Stomach (tissue), 9 donors: ENCODE data around the gene GRB10. TPM values are rescaled to one million over a fixed set of nuclear protein-coding genes. Genes with fewer than 3 reads are reported as not detected.

Experiments used
- DNase-seq, 2 donors: peaks; one replicate each; pipeline versions ENCODE4 v3.0.0 to v3.0.0-alpha.2; 2013 to 2019
- H3K27ac ChIP-seq, 5 donors: fragments of 200-600 bp in 4 of 5; sonication (generic) in 4 of 5; one replicate each; pipeline ENCODE4 v1.5.1; 2013 to 2019; ENCODE audit warnings: mild to moderate bottlenecking in 1 of 5, moderate library complexity in 1 of 5
- H3K27me3 ChIP-seq, 3 donors: fragments of 200-600 bp; sonication (generic); one replicate each; pipeline ENCODE4 v1.5.1; 2017 to 2019; ENCODE audit warnings: mixed run types in 1 of 3
- H3K36me3 ChIP-seq, 4 donors: fragments of 200-600 bp; sonication (generic); 1 replicate in 3 of 4; 2 replicates in 1 of 4; pipeline ENCODE4 v1.5.1; 2016 to 2019
- H3K4me1 ChIP-seq, 4 donors: fragments of 200-600 bp; sonication (generic); one replicate each; pipeline ENCODE4 v1.5.1; 2016 to 2019
- H3K4me3 ChIP-seq, 4 donors: fragments of 200-600 bp; sonication (generic) in 3 of 4; one replicate each; pipeline ENCODE4 v1.5.1; 2016 to 2019; ENCODE audit warnings: mild to moderate bottlenecking in 1 of 4
- H3K9me3 ChIP-seq, 4 donors: fragments of 200-600 bp; sonication (generic); one replicate each; pipeline ENCODE4 v1.5.1; 2016 to 2019
- CTCF ChIP-seq, 7 experiments: fragments of 450-650 bp in 4 of 7; fragments of 200-600 bp in 3 of 7; sonication (generic) in 3 of 7; IDR thresholded peaks; one replicate each; pipeline ENCODE4 v1.5.1; 2016 to 2019; ENCODE audit warnings: antibody characterized with exemption in 7 of 7, control low read depth in 2 of 7, mild to moderate bottlenecking in 1 of 7
- EP300 ChIP-seq: sonication (generic); formaldehyde crosslinking; IDR thresholded peaks from one replicate; pipeline ENCODE4 v1.6.1; 2017; ENCODE audit warnings: antibody characterized with exemption
- POLR2A ChIP-seq, 4 donors: fragments of 450-650 bp; IDR thresholded peaks; one replicate each; pipeline ENCODE4 v1.6.1; 2016; ENCODE audit warnings: antibody characterized with exemption in 4 of 4, control low read depth in 2 of 4, mild to moderate bottlenecking in 1 of 4, moderate library complexity in 1 of 4
- POLR2AphosphoS5 ChIP-seq, 3 donors: sonication (generic); formaldehyde crosslinking; IDR thresholded peaks; one replicate each; pipeline ENCODE4 v1.6.1; 2016; ENCODE audit warnings: antibody characterized with exemption in 3 of 3
- WGBS, 5 donors: extraction: QIAGEN DNeasy Blood & Tissue Kit in 3 of 5; methylation state at CpG; one replicate each; pipeline versions ENCODE4 v1.1.5 to v1.1.7; 2013 to 2018; 5-methylcytosine and 5-hydroxymethylcytosine counted together
- intact Hi-C: fragments of 100-400 bp; cut with DNase I; formaldehyde crosslinking; loops from one replicate; pipeline ENCODE4 v1.15.1; 2023; ENCODE audit warnings: low total_unique reads
- polyA plus RNA-seq, 3 donors: library from polyadenylated mRNA; stranded (reverse); fragments of 200-250 nt; gene quantifications; one replicate each; pipeline ENCODE4 v1.2.3, GENCODE V29; 2013
- total RNA-seq, 5 donors: library from RNA; depleted of rRNA; stranded (reverse); fragments of >200 nt; gene quantifications; one replicate each; pipeline versions ENCODE4 v1.1.0 to v1.2.3, GENCODE V29; 2014 to 2016
- donor health status: healthy with polysubstance abuse.
- donor health status: Bipolar disorder and iron deficiency.
- donor health status: healthy.

Gene GRB10
- total and polyA plus RNA-seq, 8 donors, result 10.2 to 84.9 (median 49.6) TPM

DNA sequence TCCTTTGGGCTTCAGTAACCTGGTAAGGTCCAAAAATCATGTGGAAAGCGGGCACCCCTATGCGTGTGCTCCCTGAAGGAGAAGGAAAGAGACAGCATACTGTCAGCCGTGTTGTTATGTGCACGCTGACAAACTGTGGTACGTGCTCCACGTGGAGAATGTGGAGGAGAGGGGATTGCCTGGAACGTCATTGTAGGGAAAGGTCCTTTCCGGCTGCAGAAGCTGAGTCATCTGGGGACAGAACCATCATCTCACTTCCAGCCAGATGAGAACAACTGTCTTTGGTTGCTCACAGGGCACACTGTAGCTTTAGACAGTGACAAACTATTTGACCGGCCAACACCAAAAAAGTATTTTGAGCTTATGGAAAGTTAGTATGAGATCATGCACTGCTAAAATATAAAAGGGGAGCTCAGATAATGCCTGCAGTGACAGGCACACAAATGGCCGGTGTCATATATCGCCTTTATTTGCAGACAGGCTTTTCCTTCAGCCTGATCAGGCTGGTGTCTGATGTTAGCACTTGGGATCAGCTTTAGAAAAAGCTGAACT, 38.8 kb upstream of the GRB10 start:
- H3K36me3 ChIP-seq, result no peaks in the 10 kb centered on the region
- H3K9me3 ChIP-seq, result no peaks in the 10 kb centered on the region
- no peak overlapping the region for H3K27ac ChIP-seq
- DNase-seq, result peak in 1 of 2 donors; percentile 60
- H3K4me1 ChIP-seq, result no peaks in the 10 kb centered on the region
- no peak overlapping the region for H3K4me3 ChIP-seq
- intact Hi-C loops, result no loop called here
- WGBS, 5 donors, result 38 to 56% (median 53%) methylated on average over 11 of the region's 11 CpGs
- no peak for TF ChIP-seq POLR2AphosphoS5 (IDR thresholded peaks at IDR 0.05)
- no peaks in the 10 kb centered on the region for H3K27me3 ChIP-seq

DNA sequence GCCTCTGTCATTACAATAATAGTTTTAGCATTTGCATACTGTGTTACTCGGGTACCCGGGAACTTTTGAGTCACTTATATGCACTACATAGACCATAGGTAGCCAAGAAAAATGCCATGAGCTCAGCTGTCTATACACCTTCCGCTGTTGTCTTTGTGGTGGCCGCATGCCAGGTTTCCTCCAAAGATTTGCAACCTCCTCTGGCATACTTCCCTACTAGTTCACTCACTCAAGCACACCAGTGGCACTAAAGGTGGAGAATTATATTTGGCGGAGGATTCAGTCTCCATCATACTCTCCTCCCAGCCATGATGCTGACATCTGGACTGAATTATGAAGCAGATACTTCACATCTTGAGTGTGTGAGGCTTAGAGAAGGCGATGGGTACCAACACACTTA, 35.6 kb upstream of the GRB10 start:
- 78 to 84% (median 80%) methylated on average over 6 of the region's 6 CpGs for WGBS, 5 donors

DNA sequence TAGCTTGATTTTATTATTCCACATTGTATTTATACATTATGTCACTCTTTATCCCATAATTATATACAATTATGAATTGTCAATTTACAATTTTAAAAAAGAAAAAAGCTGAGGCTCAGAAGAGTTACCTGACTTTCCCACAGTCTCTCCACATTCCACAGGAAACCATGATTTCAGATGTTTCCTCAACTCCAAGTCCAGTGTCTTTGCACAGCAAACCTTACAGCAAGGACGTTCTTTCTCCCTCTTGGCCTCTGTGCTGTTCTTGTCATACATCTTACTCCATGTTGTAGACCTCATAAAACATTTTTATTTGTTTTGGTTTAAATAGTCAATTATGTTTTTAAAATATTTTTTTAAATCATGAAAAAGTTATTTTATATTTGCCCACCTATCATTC, 34.9 kb upstream of the GRB10 start:
- no peak overlapping the region for H3K4me3 ChIP-seq
- no peak for DNase-seq
- intact Hi-C loops, result no loop called here
- no peak for TF ChIP-seq POLR2AphosphoS5 (IDR thresholded peaks at IDR 0.05)
- no peaks in the 10 kb centered on the region for H3K36me3 ChIP-seq
- no peaks in the 10 kb centered on the region for H3K27me3 ChIP-seq
- H3K9me3 ChIP-seq, result no peaks in the 10 kb centered on the region
- 68 to 91% (median 76%) methylated on average over 1 of the region's 1 CpG for WGBS, 5 donors
- no peaks in the 10 kb centered on the region for H3K4me1 ChIP-seq
- no peak overlapping the region for H3K27ac ChIP-seq

More for the DNA sequence above, 35.6 kb upstream of the GRB10 start:
- no peak for DNase-seq
- Histone ChIP-seq H3K27ac (no peak overlapping the region), H3K4me3 (no peak overlapping the region), H3K9me3 (no peaks in the 10 kb centered on the region), H3K36me3 (no peaks in the 10 kb centered on the region), H3K27me3 (no peaks in the 10 kb centered on the region), H3K4me1 (no peaks in the 10 kb centered on the region)
- TF ChIP-seq EP300, result no peak
- TF ChIP-seq POLR2AphosphoS5 (IDR thresholded peaks at IDR 0.05), result no peak
- TF ChIP-seq POLR2A (IDR thresholded peaks at IDR 0.05), result no peak
- no peak for TF ChIP-seq CTCF (IDR thresholded peaks at IDR 0.05)
- intact Hi-C loops, result no loop called here

DNA sequence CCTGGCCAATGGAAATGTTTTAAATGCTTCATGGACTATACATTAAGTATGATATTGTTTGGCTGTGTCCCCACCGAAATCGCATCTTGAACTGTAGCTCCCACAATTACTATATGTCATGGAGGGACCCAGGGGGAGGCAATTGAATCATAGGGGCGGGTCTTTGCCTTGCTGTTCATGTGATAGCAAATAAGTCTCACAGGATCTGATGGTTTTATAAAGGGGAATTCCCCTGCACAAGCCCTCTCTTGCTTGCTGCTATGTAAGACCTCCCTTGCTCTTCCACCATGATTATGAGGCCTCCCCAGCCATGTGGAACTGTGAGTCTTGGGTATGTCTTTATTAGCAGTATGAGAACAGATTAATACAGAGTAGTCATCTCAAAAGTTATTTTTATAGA, 32.4 kb upstream of the GRB10 start:
- Histone ChIP-seq H3K4me3 (no peak overlapping the region), H3K4me1 (no peaks in the 10 kb centered on the region), H3K9me3 (no peaks in the 10 kb centered on the region), H3K36me3 (no peaks in the 10 kb centered on the region), H3K27me3 (no peaks in the 10 kb centered on the region), H3K27ac (no peak overlapping the region)
- 90 to 98% (median 94%) methylated on average over 3 of the region's 3 CpGs for WGBS, 5 donors
- no peak for DNase-seq
- no peak for TF ChIP-seq EP300
- no peak for TF ChIP-seq POLR2AphosphoS5 (IDR thresholded peaks at IDR 0.05)
- intact Hi-C loops, result no loop called here

DNA sequence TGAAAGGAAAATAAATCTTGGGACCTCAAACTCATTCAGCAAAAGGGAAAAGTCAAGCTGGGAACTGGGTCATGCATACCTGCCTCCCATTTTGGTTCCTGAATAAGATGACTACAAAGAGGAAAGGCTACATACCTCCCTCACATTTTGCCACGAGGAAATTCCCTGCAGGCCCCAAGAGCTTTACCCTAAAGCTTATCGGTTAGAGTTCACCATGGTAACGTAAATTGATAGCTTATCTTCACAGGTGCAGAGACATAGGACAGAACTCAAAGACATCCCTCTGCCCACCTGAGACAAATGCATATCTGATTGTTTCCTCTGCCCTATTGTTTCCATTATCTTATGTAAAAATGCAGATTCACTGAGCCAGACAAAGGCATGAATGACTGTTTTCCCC, 31.5 kb upstream of the GRB10 start:
- no peaks in the 10 kb centered on the region for H3K36me3 ChIP-seq
- WGBS, 5 donors, result 41 to 49% (median 42%) methylated on average over 3 of the region's 3 CpGs
- no peak overlapping the region for H3K4me3 ChIP-seq
- no peaks in the 10 kb centered on the region for H3K4me1 ChIP-seq
- no peak for DNase-seq
- intact Hi-C loops, result no loop called here
- H3K27ac ChIP-seq, result no peak overlapping the region
- TF ChIP-seq CTCF (IDR thresholded peaks at IDR 0.05) (no peak), POLR2AphosphoS5 (IDR thresholded peaks at IDR 0.05) (no peak), POLR2A (IDR thresholded peaks at IDR 0.05) (no peak), EP300 (no peak)
- H3K9me3 ChIP-seq, result no peaks in the 10 kb centered on the region
- no peaks in the 10 kb centered on the region for H3K27me3 ChIP-seq

DNA sequence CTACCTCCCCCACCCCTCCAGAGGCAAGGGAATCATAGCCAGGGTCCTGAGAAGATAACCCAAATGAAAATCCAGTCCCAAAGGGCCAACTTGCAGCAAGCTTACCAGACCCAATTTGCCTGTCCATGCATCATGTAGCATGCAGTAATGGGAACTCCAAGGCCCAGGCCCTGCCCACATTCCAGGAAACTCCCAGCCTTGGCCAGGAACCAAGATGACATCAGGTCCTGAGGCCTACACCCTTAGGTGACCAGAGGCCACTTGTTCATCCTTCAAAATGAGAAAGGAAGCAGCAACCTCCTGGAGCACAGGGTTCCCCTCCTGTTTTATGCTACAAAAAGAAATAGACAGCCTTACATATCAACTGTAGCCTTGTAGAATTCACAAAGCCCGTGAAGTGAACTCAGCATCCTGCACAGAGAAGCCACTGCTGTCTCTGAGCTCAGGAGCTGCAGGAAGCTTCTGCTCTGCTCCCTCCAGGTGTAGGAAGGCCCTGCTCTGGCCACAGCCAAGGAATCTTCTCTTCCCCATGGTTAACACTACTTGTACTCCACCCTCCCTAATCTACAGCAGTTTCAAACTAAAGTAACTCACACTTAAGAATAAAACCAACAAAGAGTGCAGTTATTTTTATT, 30.3 kb upstream of the GRB10 start:
- 44 to 77% (median 63%) methylated on average over 1 of the region's 1 CpG for WGBS, 5 donors
- H3K27ac ChIP-seq, result no peak overlapping the region

More for the DNA sequence above, 30.3 kb upstream of the GRB10 start:
- Histone ChIP-seq H3K9me3 (no peaks in the 10 kb centered on the region), H3K27me3 (no peaks in the 10 kb centered on the region), H3K36me3 (no peaks in the 10 kb centered on the region), H3K4me1 (no peaks in the 10 kb centered on the region), H3K4me3 (no peak overlapping the region)
- TF ChIP-seq POLR2AphosphoS5 (IDR thresholded peaks at IDR 0.05), result peak in 1 of 3 donors; percentile 60
- no peak for TF ChIP-seq CTCF (IDR thresholded peaks at IDR 0.05)
- no peak for TF ChIP-seq POLR2A (IDR thresholded peaks at IDR 0.05)
- DNase-seq, result peak; percentile 86 to 92
- intact Hi-C loops, result no loop called here
